Neural progenitor cell (in vitro differentiated cells): ENCODE measurements around the gene STAP1.
A peak's percentile ranks its signal among the peaks of the same experiment; 100 is the strongest.

Experiments
- CTCF ChIP-seq: fragments of 200-600 bp; sonication (generic); IDR thresholded peaks from 2 replicates; pipeline ENCODE4 v1.5.1; 2017; ENCODE audit warnings: antibody characterized with exemption, mild to moderate bottlenecking
- EZH2 ChIP-seq: fragments of 200-600 bp; sonication (generic); IDR thresholded peaks from 2 replicates; pipeline ENCODE4 v1.6.1; 2017; ENCODE audit warnings: antibody characterized with exemption, mild to moderate bottlenecking, moderate library complexity

- no peak for TF ChIP-seq EZH2
- TF ChIP-seq CTCF: peak; percentile 36
These were observed 9.4 kb upstream of the STAP1 start for GRCh38 chr4:67549123-67549522.
